Transverse colon (tissue), 4 donors: ENCODE data around the gene F11R. TPM values are rescaled to one million over a fixed set of nuclear protein-coding genes. Genes with fewer than 3 reads are reported as not detected.
A peak's percentile ranks its signal among the peaks of the same experiment; 100 is the strongest.

Source experiments
- DNase-seq: peaks from one replicate; pipeline ENCODE4 v3.0.0-alpha.2; 2019
- H3K27ac ChIP-seq, 4 donors: fragments of 200-600 bp; sonication (generic); 2 replicates each; pipeline ENCODE4 v1.5.1; 2016 to 2018; ENCODE audit warnings: inconsistent platforms in 4 of 4
- H3K27me3 ChIP-seq: fragments of 200-600 bp; sonication (generic); 2 replicates; pipeline ENCODE4 v1.5.1; 2017; ENCODE audit warnings: inconsistent platforms
- H3K36me3 ChIP-seq, 4 donors: fragments of 200-600 bp; sonication (generic); 2 replicates each; pipeline ENCODE4 v1.5.1; 2017 to 2019; ENCODE audit warnings: inconsistent platforms in 4 of 4
- H3K4me1 ChIP-seq, 4 donors: fragments of 200-600 bp; sonication (generic); 2 replicates each; pipeline ENCODE4 v1.5.1; 2017 to 2020; ENCODE audit warnings: inconsistent platforms in 4 of 4
- H3K4me3 ChIP-seq, 4 donors: fragments of 200-600 bp; sonication (generic); 1 replicate in 1 of 4; 2 replicates in 3 of 4; pipeline versions ENCODE4 v1.5.1 to v1.6.1; 2017 to 2019; ENCODE audit warnings: inconsistent platforms in 4 of 4
- H3K9me3 ChIP-seq, 2 donors: fragments of 200-600 bp; sonication (generic); 2 replicates each; pipeline ENCODE4 v1.5.1; 2017 to 2019; ENCODE audit warnings: inconsistent platforms in 2 of 2
- EP300 ChIP-seq: sonication (generic); formaldehyde crosslinking; IDR thresholded peaks from one replicate; pipeline ENCODE4 v1.6.1; 2017; ENCODE audit warnings: antibody characterized with exemption, low read depth
- POLR2A ChIP-seq: fragments of 450-650 bp; IDR thresholded peaks from one replicate; pipeline ENCODE4 v1.6.1; 2016; ENCODE audit warnings: antibody characterized with exemption, mild to moderate bottlenecking, moderate library complexity
- POLR2AphosphoS5 ChIP-seq, 3 donors: sonication (generic); formaldehyde crosslinking; IDR thresholded peaks; one replicate each; pipeline ENCODE4 v1.6.1; 2016; ENCODE audit warnings: antibody characterized with exemption in 3 of 3
- WGBS, 2 donors: methylation state at CpG; one replicate each; pipeline ENCODE4 v1.1.5; 2018; ENCODE audit warnings: low coverage in 1 of 2; 5-methylcytosine and 5-hydroxymethylcytosine counted together
- in situ Hi-C, 4 donors: fragments of 200-750 bp; cut with MboI; loops; one replicate each; pipeline versions ENCODE4 v1.15.0 to v1.15.1; 2017; ENCODE audit warnings: low sequenced_read_pairs in 3 of 4, low pct_ligation_motif_present in 1 of 4, low pct_unique_long_range_greater_than_20kb in 1 of 4
- intact Hi-C: fragments of 100-400 bp; cut with DNase I; formaldehyde crosslinking; loops from one replicate; pipeline ENCODE4 v1.15.1; 2023; ENCODE audit warnings: low total_unique reads
- total RNA-seq, 4 donors: library from RNA; depleted of rRNA; stranded (reverse); fragments of >200 nt; gene quantifications; one replicate each; pipeline ENCODE4 v1.1.0, GENCODE V29; 2016
- TF ChIP-seq, protein P1 (sequence below), 5 experiments: fragments of 200-600 bp in 3 of 5; fragments of 450-650 bp in 2 of 5; sonication (generic) in 3 of 5; IDR thresholded peaks; 1 replicate in 2 of 5; 2 replicates in 3 of 5; pipeline ENCODE4 v1.5.1; 2016 to 2017; ENCODE audit warnings: antibody characterized with exemption in 5 of 5, inconsistent platforms in 3 of 5, mild to moderate bottlenecking in 2 of 5, moderate library complexity in 1 of 5

F11R gene
- total RNA-seq, 4 donors from 2014 or later, result 91.7 to 126 (median 105) TPM

DNA sequence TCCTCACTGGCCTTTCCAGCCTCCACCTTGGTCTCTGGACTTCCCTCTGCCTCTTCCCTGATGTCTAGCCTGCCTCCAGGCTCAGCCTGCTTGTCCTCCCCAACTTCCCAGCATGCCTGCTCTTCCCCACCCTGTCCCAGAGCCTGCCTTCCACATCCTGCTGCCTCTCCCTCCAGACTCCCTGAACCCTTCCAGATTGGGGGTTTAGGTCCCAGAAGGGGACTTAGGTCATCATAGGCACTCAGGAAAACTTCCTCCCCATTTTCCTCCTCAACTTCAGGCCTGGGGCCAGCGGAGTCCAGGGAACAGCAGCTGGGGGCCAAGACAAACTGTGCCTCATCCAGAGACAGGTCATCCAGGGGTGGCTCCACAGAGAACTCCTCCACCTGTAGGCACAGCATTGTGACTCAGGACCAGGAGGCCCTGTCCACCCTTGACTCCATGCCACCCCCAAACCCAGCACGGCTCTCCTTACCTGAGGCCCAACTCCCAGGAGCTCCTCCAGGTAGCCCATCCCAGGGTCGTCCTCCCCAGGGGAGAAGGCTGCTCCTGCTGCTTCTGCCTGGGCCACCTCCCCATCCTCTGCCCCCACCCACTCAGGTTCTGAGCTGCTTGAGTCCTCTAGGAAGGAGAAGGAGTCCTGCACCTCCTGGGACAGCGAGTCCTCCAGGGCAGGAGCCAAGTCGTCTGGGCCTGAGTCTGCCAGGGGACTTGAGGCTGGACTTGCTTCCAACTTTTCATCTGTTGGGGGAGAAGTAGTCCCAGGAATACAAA, 28.2 kb upstream of the F11R start:
- DNase-seq, result no peak
- 92% methylated on average over 5 of the region's 5 CpGs; no CpG with 5 or more reads in 1 of the 2 donors for WGBS, 2 donors
- no peaks in the 10 kb centered on the region for H3K9me3 ChIP-seq
- no peak overlapping the region for H3K4me3 ChIP-seq
- no peaks in the 10 kb centered on the region for H3K36me3 ChIP-seq
- TF ChIP-seq POLR2A (no peak), EP300 (no peak), POLR2AphosphoS5 (IDR thresholded peaks at IDR 0.05) (no peak)
- TF ChIP-seq, protein P1, sequence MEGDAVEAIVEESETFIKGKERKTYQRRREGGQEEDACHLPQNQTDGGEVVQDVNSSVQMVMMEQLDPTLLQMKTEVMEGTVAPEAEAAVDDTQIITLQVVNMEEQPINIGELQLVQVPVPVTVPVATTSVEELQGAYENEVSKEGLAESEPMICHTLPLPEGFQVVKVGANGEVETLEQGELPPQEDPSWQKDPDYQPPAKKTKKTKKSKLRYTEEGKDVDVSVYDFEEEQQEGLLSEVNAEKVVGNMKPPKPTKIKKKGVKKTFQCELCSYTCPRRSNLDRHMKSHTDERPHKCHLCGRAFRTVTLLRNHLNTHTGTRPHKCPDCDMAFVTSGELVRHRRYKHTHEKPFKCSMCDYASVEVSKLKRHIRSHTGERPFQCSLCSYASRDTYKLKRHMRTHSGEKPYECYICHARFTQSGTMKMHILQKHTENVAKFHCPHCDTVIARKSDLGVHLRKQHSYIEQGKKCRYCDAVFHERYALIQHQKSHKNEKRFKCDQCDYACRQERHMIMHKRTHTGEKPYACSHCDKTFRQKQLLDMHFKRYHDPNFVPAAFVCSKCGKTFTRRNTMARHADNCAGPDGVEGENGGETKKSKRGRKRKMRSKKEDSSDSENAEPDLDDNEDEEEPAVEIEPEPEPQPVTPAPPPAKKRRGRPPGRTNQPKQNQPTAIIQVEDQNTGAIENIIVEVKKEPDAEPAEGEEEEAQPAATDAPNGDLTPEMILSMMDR (IDR thresholded peaks at IDR 0.05), result no peak
- H3K4me1 ChIP-seq, result peaks cover 2 to 15% (median 11%) of the 10 kb centered on the region in 4 donors
- intact Hi-C loops, result no loop called here
- in situ Hi-C loops, result no loop called here
- no peak overlapping the region for H3K27ac ChIP-seq
- no peaks in the 10 kb centered on the region for H3K27me3 ChIP-seq

DNA sequence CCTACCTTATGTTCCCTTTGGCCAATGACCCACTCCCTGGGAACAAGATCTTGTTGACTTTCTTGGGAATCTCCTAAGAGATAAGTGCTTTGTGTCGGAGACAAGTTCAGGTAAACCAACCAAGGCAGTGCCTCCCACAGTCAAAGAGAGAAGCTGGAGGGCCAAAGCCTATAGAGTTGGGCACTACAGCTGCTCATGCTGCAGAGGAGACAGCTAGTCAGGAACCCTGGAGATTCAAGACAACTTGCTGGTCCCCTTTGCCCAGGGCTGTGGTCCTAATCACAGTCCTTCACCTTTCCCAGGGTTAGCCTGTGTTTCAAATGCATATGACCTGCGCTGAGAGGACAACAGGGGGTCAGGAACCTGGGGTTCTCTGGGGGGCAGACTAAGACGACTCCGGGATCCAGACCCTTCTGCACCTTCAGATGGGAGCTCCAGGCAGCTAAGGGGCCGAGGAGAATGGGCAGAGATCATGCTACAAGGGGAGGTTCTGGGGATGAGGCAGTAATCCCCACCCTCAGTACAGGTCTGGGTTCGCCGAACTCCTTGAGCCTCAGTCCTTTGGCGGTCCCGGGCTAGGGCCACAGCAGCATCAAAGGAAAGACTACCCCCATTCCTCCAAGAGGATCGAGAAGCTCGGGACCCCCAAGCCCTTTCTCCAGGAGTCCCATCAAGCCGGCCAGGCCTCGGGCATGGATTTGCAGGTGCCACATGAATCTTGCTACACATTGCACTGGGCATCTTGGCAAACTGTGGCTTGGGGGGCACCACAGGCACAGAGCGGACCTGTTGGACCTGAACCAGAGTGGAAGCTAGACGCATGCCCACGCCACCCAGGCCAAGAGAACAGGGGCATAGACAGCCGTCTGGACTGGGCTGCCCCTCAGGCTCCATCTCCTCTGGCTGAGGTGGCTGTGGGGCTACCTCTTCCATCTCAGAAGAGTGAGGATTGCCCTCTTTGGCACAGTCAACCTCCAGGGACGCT, 26.8 kb upstream of the F11R start:
- Histone ChIP-seq H3K36me3 (peaks cover 0 to 4% (median 0%) of the 10 kb centered on the region in 4 donors), H3K4me1 (peaks cover 5 to 19% (median 14%) of the 10 kb centered on the region in 4 donors), H3K27me3 (no peaks in the 10 kb centered on the region), H3K27ac (peak overlapping the region; percentile 97 to 100 (median 98)), H3K4me3 (no peak overlapping the region), H3K9me3 (no peaks in the 10 kb centered on the region)
- intact Hi-C loops (no loop called here), in situ Hi-C loops (no loop called here)
- no peak for DNase-seq
- TF ChIP-seq POLR2A, result no peak
- TF ChIP-seq, protein P1 (IDR thresholded peaks at IDR 0.05), result no peak
- no peak for TF ChIP-seq POLR2AphosphoS5 (IDR thresholded peaks at IDR 0.05)
- no peak for TF ChIP-seq EP300
- 97% methylated on average over 14 of the region's 18 CpGs; no CpG with 5 or more reads in 1 of the 2 donors for WGBS, 2 donors

DNA sequence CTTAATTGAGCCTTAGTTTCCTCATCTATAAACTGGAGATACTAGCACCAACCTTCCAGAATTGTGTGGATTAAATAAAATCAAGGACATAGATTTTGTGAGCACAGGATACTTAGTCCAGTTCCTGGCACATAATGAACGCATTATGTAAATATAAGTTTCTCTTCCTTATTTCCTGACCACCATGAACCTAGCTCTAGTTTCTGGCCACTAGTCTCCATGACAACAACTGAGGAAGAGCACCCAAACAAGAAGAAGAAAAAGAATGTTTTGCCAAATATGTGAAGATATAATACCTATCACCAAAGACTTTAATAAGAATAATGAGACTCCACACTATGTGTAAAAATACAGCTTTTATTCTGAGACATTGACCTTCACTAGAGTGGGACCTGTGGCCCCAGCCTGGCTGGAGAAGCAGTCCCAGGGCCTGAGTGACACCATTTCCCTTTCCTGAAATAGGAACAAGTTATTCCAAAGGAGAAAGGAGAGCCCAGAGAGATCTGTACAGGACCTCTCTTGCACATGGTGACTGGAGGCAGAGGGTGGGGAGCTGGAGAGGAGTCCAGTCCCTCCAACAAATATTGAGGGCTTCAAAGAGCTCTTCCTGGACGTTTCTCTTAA, 25.8 kb upstream of the F11R start:
- in situ Hi-C loops (no loop called here), intact Hi-C loops (no loop called here)
- DNase-seq, result no peak
- WGBS, 2 donors, result 30 to 76% methylated on average over 2 of the region's 2 CpGs
- H3K9me3 ChIP-seq, result no peaks in the 10 kb centered on the region
- TF ChIP-seq POLR2AphosphoS5 (IDR thresholded peaks at IDR 0.05), result no peak
- no peak for TF ChIP-seq POLR2A
- no peak for TF ChIP-seq EP300
- TF ChIP-seq, protein P1 (IDR thresholded peaks at IDR 0.05), result no peak
- H3K36me3 ChIP-seq, result peaks cover 0 to 10% (median 0%) of the 10 kb centered on the region in 4 donors
- peaks cover 5 to 19% (median 14%) of the 10 kb centered on the region in 4 donors for H3K4me1 ChIP-seq
- H3K27me3 ChIP-seq, result no peaks in the 10 kb centered on the region
- peak overlapping the region; percentile 97 to 100 (median 98) for H3K27ac ChIP-seq
- H3K4me3 ChIP-seq, result peak overlapping the region in 3 of 4 donors; percentile 85 to 99 (median 94)
